Measurements from ENCODE around the gene IL4I1.

DNA sequence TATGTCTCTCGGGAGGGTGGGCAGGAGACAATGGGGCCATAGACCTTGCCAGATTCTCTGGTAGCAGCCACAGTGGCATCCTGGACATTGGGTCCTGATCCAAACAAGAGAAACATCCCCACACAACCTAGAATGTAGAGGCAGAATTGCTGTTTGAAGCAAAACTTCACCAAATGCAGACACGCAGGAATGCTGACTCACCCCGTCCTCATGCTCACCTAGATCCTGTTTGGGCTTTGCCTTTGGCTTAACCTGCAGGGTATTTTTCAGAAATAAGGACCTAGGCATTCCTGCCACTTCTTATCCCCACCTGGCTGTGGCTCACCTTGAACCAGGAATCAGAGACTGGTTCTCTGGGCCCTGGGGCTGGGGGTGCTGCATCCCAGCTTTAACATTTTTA is 11.9 kb downstream of the IL4I1 start:
- no peak for TF ChIP-seq EZH2 (IDR thresholded peaks at IDR 0.05; ENCODE audit: borderline replicate concordance, low read length)
- TF ChIP-seq, protein P1, sequence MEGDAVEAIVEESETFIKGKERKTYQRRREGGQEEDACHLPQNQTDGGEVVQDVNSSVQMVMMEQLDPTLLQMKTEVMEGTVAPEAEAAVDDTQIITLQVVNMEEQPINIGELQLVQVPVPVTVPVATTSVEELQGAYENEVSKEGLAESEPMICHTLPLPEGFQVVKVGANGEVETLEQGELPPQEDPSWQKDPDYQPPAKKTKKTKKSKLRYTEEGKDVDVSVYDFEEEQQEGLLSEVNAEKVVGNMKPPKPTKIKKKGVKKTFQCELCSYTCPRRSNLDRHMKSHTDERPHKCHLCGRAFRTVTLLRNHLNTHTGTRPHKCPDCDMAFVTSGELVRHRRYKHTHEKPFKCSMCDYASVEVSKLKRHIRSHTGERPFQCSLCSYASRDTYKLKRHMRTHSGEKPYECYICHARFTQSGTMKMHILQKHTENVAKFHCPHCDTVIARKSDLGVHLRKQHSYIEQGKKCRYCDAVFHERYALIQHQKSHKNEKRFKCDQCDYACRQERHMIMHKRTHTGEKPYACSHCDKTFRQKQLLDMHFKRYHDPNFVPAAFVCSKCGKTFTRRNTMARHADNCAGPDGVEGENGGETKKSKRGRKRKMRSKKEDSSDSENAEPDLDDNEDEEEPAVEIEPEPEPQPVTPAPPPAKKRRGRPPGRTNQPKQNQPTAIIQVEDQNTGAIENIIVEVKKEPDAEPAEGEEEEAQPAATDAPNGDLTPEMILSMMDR (conservative IDR thresholded peaks at IDR 0.05 in 1 of 2, IDR thresholded peaks at IDR 0.05 in 1 of 2; ENCODE audit: extremely low read depth in 1 of 2, insufficient read depth in 1 of 2, low read depth in 1 of 2, low read length in 2 of 2), result no peak

Data from mammary epithelial cell (primary cell).